ENCODE results near the gene CRYL1.

Gene CRYL1

DNA sequence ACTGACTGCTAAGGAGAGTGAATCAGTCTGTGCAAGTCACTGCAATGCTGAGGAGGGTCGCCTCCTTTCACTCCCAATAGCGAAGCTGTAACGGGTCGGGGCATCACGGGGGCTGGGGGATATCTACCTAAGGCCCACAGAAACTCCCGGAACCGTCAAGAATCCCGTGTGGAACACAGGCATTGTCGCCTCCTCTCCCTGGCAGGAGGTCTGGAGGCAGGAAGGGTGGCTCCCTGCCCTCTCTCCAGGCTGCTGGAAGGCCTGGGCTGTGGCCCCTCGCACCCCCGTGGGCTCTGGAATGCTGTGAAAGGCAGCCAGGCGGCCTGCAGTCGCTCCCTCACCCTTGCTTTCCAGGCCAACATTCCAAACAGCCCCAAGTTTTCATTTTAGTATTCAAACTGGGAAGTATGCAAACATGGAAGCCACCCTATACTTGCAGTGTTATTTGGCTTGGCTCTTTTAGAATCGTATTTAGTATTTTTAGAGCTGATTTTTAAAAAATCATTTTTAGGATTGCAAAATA is 109.4 kb downstream of the CRYL1 start:
- TF ChIP-seq, protein P1, sequence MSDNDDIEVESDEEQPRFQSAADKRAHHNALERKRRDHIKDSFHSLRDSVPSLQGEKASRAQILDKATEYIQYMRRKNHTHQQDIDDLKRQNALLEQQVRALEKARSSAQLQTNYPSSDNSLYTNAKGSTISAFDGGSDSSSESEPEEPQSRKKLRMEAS (IDR thresholded peaks at IDR 0.05; ENCODE audit: low read depth, low read length), result no peak
- no peak for TF ChIP-seq POLR2A (IDR thresholded peaks at IDR 0.05; ENCODE audit: extremely low read depth, insufficient read length)
- TF ChIP-seq, protein P2, sequence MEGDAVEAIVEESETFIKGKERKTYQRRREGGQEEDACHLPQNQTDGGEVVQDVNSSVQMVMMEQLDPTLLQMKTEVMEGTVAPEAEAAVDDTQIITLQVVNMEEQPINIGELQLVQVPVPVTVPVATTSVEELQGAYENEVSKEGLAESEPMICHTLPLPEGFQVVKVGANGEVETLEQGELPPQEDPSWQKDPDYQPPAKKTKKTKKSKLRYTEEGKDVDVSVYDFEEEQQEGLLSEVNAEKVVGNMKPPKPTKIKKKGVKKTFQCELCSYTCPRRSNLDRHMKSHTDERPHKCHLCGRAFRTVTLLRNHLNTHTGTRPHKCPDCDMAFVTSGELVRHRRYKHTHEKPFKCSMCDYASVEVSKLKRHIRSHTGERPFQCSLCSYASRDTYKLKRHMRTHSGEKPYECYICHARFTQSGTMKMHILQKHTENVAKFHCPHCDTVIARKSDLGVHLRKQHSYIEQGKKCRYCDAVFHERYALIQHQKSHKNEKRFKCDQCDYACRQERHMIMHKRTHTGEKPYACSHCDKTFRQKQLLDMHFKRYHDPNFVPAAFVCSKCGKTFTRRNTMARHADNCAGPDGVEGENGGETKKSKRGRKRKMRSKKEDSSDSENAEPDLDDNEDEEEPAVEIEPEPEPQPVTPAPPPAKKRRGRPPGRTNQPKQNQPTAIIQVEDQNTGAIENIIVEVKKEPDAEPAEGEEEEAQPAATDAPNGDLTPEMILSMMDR (IDR thresholded peaks at IDR 0.05; ENCODE audit: low read depth, low read length), result no peak
- TF ChIP-seq MYC (IDR thresholded peaks at IDR 0.05; ENCODE audit: low read depth, low read length), result no peak
- no peak for DNase-seq (ENCODE audit: low read depth)
- no peak overlapping the region for H3K4me3 ChIP-seq (ENCODE audit: low read depth, low read length)

DNA sequence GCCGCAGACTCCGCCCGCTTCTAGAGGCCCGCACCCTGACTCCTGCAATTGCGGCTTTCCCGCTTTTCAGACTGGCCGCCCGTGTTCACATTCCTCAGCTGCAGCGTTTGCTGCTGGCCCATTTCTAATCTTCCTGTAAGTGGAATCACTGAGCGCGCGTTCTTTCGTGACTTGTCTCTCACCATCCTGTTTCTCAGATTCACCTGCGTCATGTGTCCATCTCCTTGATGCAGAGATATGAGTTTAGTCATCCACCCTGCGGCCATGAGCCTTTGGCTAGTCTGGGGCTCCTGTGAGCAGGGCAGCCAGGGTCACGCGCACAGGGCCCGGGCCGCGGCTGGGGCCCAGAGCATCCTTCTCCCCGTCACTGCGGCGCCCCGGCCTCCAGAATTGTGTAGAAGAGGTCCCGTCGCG is 110.0 kb downstream of the CRYL1 start:
- H3K4me3 ChIP-seq (ENCODE audit: low read depth, low read length), result no peak overlapping the region
- TF ChIP-seq POLR2A (IDR thresholded peaks at IDR 0.05; ENCODE audit: extremely low read depth, insufficient read length) (no peak), MYC (IDR thresholded peaks at IDR 0.05; ENCODE audit: low read depth, low read length) (no peak)
- TF ChIP-seq, protein P1 (IDR thresholded peaks at IDR 0.05; ENCODE audit: low read depth, low read length), result no peak
- TF ChIP-seq, protein P2 (IDR thresholded peaks at IDR 0.05; ENCODE audit: low read depth, low read length), result no peak
- no peak for DNase-seq (ENCODE audit: low read depth)

DNA sequence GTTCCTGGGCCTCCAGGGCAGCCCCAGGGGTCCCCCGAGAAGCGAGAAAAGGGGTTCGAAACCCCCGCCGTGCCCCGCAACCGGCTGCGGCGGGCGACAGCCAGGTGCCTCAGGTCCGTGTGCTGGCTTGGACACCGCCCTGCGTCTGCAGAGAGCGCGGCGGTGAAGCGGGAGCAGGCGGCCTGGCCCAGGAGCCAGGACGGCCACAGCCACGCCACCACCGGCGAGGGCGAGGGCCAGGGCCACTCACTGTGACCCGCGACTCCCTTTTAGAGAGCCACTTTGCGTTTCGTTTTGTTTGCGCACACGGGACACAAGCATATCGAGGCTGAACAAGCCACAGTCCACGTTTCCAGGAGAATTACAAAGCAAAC is 110.4 kb downstream of the CRYL1 start:
- H3K4me3 ChIP-seq (ENCODE audit: low read depth, low read length), result no peak overlapping the region
- TF ChIP-seq, protein P1 (IDR thresholded peaks at IDR 0.05; ENCODE audit: low read depth, low read length), result no peak
- TF ChIP-seq, protein P2 (IDR thresholded peaks at IDR 0.05; ENCODE audit: low read depth, low read length), result no peak
- TF ChIP-seq MYC (IDR thresholded peaks at IDR 0.05; ENCODE audit: low read depth, low read length) (no peak), POLR2A (IDR thresholded peaks at IDR 0.05; ENCODE audit: extremely low read depth, insufficient read length) (no peak)
- DNase-seq (ENCODE audit: low read depth), result no peak

GRCh38 chr13:20414546-20415305 is 110.9 kb downstream of the CRYL1 start:
- H3K4me3 ChIP-seq (ENCODE audit: low read depth, low read length), result no peak overlapping the region
- TF ChIP-seq MYC (IDR thresholded peaks at IDR 0.05; ENCODE audit: low read depth, low read length) (no peak), POLR2A (IDR thresholded peaks at IDR 0.05; ENCODE audit: extremely low read depth, insufficient read length) (no peak)
- TF ChIP-seq, protein P1 (IDR thresholded peaks at IDR 0.05; ENCODE audit: low read depth, low read length), result no peak
- TF ChIP-seq, protein P2 (IDR thresholded peaks at IDR 0.05; ENCODE audit: low read depth, low read length), result no peak
- no peak for DNase-seq (ENCODE audit: low read depth)

GRCh38 chr13:20412691-20413355 is 112.8 kb downstream of the CRYL1 start:
- TF ChIP-seq, protein P1 (IDR thresholded peaks at IDR 0.05; ENCODE audit: low read depth, low read length), result no peak
- no peak for TF ChIP-seq POLR2A (IDR thresholded peaks at IDR 0.05; ENCODE audit: extremely low read depth, insufficient read length)
- peak; percentile 34 for DNase-seq (ENCODE audit: low read depth)
- H3K4me3 ChIP-seq (ENCODE audit: low read depth, low read length), result no peak overlapping the region

Data from NB4 (cell line).